Suprapubic skin (tissue), 4 donors: ENCODE measurements around the gene FOXP4. TPM values are rescaled to one million over a fixed set of nuclear protein-coding genes. Genes with fewer than 3 reads are reported as not detected.

Experiments
- DNase-seq, 2 donors: peaks; one replicate each; pipeline ENCODE4 v3.0.0-alpha.2; 2019; ENCODE audit warnings: low spot score in 2 of 2
- H3K27ac ChIP-seq: fragments of 200-600 bp; sonication (generic); one replicate; pipeline ENCODE4 v1.5.1; 2019
- H3K27me3 ChIP-seq: fragments of 200-600 bp; sonication (generic); one replicate; pipeline ENCODE4 v1.5.1; 2019
- H3K36me3 ChIP-seq: fragments of 200-600 bp; sonication (generic); one replicate; pipeline ENCODE4 v1.5.1; 2019
- H3K4me1 ChIP-seq: fragments of 200-600 bp; sonication (generic); one replicate; pipeline ENCODE4 v1.5.1; 2019
- H3K4me3 ChIP-seq: fragments of 200-600 bp; sonication (generic); one replicate; pipeline ENCODE4 v1.5.1; 2019; ENCODE audit warnings: mild to moderate bottlenecking
- H3K9me3 ChIP-seq: fragments of 200-600 bp; sonication (generic); one replicate; pipeline ENCODE4 v1.5.1; 2019
- CTCF ChIP-seq, 2 donors: fragments of 200-600 bp in 1 of 2; fragments of 450-650 bp in 1 of 2; sonication (generic) in 1 of 2; IDR thresholded peaks; one replicate each; pipeline ENCODE4 v1.5.1; 2016 to 2019; ENCODE audit warnings: antibody characterized with exemption in 2 of 2, mild to moderate bottlenecking in 1 of 2, moderate library complexity in 1 of 2
- EP300 ChIP-seq: sonication (generic); formaldehyde crosslinking; IDR thresholded peaks from one replicate; pipeline ENCODE4 v1.6.1; 2017; ENCODE audit warnings: antibody characterized with exemption
- POLR2A ChIP-seq, 2 donors: fragments of 450-650 bp; IDR thresholded peaks; one replicate each; pipeline ENCODE4 v1.6.1; 2017; ENCODE audit warnings: antibody characterized with exemption in 2 of 2, mild to moderate bottlenecking in 2 of 2, moderate library complexity in 2 of 2
- POLR2AphosphoS5 ChIP-seq, 3 donors: sonication (generic); formaldehyde crosslinking; IDR thresholded peaks; one replicate each; pipeline ENCODE4 v1.6.1; 2017; ENCODE audit warnings: antibody characterized with exemption in 3 of 3
- WGBS: methylation state at CpG from one replicate; pipeline ENCODE4 v1.1.5; 2018; 5-methylcytosine and 5-hydroxymethylcytosine counted together
- total RNA-seq, 4 donors: library from RNA; depleted of rRNA; stranded (reverse); fragments of >200 nt; gene quantifications; one replicate each; pipeline ENCODE4 v1.1.0, GENCODE V29; 2016

Gene FOXP4
- total RNA-seq, 4 donors from 2014 or later, result 8.1 to 12.1 (median 10.4) TPM

- Histone ChIP-seq H3K36me3 (peaks cover 18% of the 10 kb centered on the region), H3K27ac (no peak overlapping the region), H3K9me3 (no peaks in the 10 kb centered on the region), H3K4me1 (peaks cover 9% of the 10 kb centered on the region), H3K27me3 (peaks cover 2% of the 10 kb centered on the region), H3K4me3 (no peak overlapping the region)
- peak; percentile 81 to 88 for DNase-seq
- peak; percentile 82 to 84 for TF ChIP-seq CTCF (IDR thresholded peaks at IDR 0.05)
- no peak for TF ChIP-seq POLR2AphosphoS5 (IDR thresholded peaks at IDR 0.05)
- no peak for TF ChIP-seq EP300
- 7% methylated on average over 20 of the region's 20 CpGs for WGBS
Observed at GRCh38 chr6:41602864-41603608, 56.9 kb downstream of the FOXP4 start.

GRCh38 chr6:41604006-41604405 lies 57.8 kb downstream of the FOXP4 start:
- H3K4me1 ChIP-seq, result peaks cover 9% of the 10 kb centered on the region
- no peak for TF ChIP-seq POLR2A (IDR thresholded peaks at IDR 0.05)
- no peak for TF ChIP-seq EP300

DNA sequence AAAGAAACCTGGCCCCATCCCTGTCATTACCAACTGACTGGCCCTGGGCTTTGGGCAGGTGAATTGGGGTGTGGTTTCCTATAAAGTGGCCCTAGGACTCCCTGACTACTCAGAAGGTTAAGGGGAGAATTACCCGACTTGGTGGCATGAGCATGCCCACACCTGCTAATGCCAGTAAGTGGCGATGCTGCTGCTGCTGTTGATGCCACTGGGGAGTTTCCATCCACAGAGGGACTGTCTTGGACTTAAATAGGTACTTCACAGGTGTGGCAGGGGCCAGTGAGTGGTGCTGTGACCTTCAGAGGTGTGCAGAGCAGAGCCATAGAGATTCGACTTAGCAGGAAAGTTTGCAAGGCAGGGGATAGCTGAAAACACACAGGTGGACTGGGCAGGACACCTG lies 59.5 kb downstream of the FOXP4 start:
- no peak for DNase-seq
- Histone ChIP-seq H3K36me3 (peaks cover 2% of the 10 kb centered on the region), H3K4me1 (peaks cover 9% of the 10 kb centered on the region), H3K4me3 (no peak overlapping the region), H3K9me3 (no peaks in the 10 kb centered on the region), H3K27ac (no peak overlapping the region), H3K27me3 (peaks cover 2% of the 10 kb centered on the region)
- WGBS, result 57% methylated on average over 3 of the region's 3 CpGs
- TF ChIP-seq POLR2AphosphoS5 (IDR thresholded peaks at IDR 0.05), result no peak
- TF ChIP-seq POLR2A (IDR thresholded peaks at IDR 0.05), result no peak
- no peak for TF ChIP-seq CTCF (IDR thresholded peaks at IDR 0.05)
- no peak for TF ChIP-seq EP300

More at GRCh38 chr6:41604006-41604405, 57.8 kb downstream of the FOXP4 start:
- H3K27me3 ChIP-seq, result peaks cover 2% of the 10 kb centered on the region
- peak in 1 of 2 donors; percentile 49 for DNase-seq
- H3K9me3 ChIP-seq, result no peaks in the 10 kb centered on the region
- WGBS, result 68% methylated on average over 5 of the region's 5 CpGs
- H3K4me3 ChIP-seq, result no peak overlapping the region
- H3K36me3 ChIP-seq, result peaks cover 10% of the 10 kb centered on the region
- H3K27ac ChIP-seq, result no peak overlapping the region

DNA sequence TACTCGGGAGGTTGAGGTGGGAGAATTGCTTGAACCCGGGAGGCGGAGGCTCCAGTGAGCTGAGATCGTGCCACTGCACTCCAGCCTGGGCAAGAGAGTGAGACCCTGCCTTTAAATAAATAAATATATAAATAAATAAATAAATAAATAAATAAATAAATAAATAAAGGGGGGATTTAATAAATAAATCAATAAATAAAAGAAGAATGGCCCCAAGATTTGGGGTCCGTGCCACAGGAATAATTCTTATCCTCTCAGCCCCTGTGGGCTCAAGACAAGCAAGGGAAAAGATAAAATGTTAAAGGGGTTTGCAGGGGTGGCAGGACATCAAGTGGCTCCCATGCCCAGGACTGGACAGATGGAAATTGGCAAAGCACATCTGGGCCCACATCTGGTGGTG lies 60.9 kb downstream of the FOXP4 start:
- Histone ChIP-seq H3K27me3 (peaks cover 2% of the 10 kb centered on the region), H3K27ac (no peak overlapping the region), H3K4me1 (peaks cover 9% of the 10 kb centered on the region), H3K36me3 (no peaks in the 10 kb centered on the region), H3K9me3 (no peaks in the 10 kb centered on the region), H3K4me3 (no peak overlapping the region)
- 93% methylated on average over 5 of the region's 5 CpGs for WGBS
- no peak for DNase-seq
- TF ChIP-seq CTCF (IDR thresholded peaks at IDR 0.05) (no peak), EP300 (no peak), POLR2A (IDR thresholded peaks at IDR 0.05) (no peak), POLR2AphosphoS5 (IDR thresholded peaks at IDR 0.05) (no peak)

DNA sequence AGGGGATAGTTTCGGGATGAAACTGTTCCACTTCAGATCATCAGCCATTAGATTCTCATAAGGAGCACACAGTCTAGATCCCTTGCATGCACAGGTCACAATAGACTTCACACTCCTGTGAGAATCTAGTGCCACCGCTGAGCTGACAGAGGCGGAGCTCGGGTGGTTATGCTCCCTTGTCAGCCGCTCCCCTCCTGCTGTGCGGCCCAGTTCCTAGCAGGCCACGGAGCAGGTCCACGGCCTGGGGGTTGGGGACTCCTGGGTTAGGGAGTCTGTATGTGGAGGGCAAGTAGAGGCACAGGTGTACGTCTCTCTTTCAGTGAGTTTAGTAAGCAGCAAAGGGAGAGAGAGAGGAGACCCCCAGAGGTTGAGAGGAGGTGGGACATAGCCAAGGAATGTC lies 61.6 kb downstream of the FOXP4 start:
- H3K9me3 ChIP-seq, result no peaks in the 10 kb centered on the region
- no peak overlapping the region for H3K4me3 ChIP-seq
- peaks cover 2% of the 10 kb centered on the region for H3K27me3 ChIP-seq
- TF ChIP-seq POLR2AphosphoS5 (IDR thresholded peaks at IDR 0.05) (no peak), POLR2A (IDR thresholded peaks at IDR 0.05) (no peak)
- H3K4me1 ChIP-seq, result peaks cover 7% of the 10 kb centered on the region
- H3K36me3 ChIP-seq, result no peaks in the 10 kb centered on the region
- no peak overlapping the region for H3K27ac ChIP-seq
- 91% methylated on average over 7 of the region's 9 CpGs for WGBS
- DNase-seq, result peak in 1 of 2 donors; percentile 38

DNA sequence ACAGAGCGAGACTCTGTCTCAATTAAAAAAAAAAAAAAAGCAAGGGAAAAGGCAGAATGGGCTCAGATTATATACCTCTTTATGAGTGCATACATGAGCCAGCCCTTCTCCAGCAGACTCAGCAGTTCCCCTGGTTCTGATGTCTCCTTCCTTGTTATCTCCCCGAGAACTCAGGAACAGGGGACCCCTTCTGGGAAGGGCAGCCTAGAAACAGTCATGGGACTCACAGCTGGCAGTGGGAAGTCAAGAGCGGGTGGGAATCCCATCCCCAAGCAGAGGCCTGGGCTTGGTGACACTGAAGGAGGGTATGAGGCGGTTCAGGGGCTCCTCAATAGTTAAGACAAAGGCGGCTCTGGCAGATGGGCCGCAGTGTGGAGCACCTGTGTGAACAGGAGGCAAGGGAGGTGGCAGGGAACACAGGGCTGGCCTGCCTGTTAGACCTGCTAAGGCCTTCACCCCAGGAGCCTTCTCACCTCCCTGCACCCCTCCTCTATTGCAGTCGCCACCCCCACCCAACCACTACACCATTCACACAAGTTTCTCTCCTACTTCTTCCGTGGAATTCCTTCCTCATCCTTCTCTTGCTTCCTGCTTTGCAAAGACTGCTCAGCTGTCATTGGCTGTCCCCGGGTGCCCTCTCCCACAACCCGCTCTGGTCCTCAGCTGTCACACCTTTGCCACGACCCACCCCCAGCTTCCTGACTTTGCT lies 62.4 kb downstream of the FOXP4 start:
- WGBS, result 88% methylated on average over 11 of the region's 11 CpGs
- H3K27ac ChIP-seq, result no peak overlapping the region
- H3K36me3 ChIP-seq, result no peaks in the 10 kb centered on the region
- H3K9me3 ChIP-seq, result no peaks in the 10 kb centered on the region
- H3K4me3 ChIP-seq, result no peak overlapping the region
- peak in 1 of 2 donors; percentile 39 for DNase-seq
- H3K4me1 ChIP-seq, result no peaks in the 10 kb centered on the region
- H3K27me3 ChIP-seq, result peaks cover 2% of the 10 kb centered on the region
- TF ChIP-seq CTCF (IDR thresholded peaks at IDR 0.05), result no peak
- no peak for TF ChIP-seq POLR2A (IDR thresholded peaks at IDR 0.05)
- no peak for TF ChIP-seq EP300
- TF ChIP-seq POLR2AphosphoS5 (IDR thresholded peaks at IDR 0.05), result no peak
